Thoracic aorta (tissue), 2 donors: Measurements from ENCODE around the gene ARID3A. TPM values are rescaled to one million over a fixed set of nuclear protein-coding genes. Genes with fewer than 3 reads are reported as not detected.

ENCODE experiments used
- ATAC-seq: fragments of 150-250 bp; one replicate; pipeline ENCODE4 v1.8.0; 2017; ENCODE audit warnings: low read depth; ENCODE audit not compliant: insufficient number of reproducible peaks, low FRiP score
- DNase-seq: peaks from one replicate; pipeline ENCODE4 v3.0.0-alpha.2; 2020; ENCODE audit warnings: low spot score
- H3K27ac ChIP-seq, 2 donors: fragments of 200-600 bp; sonication (generic); 1 replicate in 1 of 2; 2 replicates in 1 of 2; pipeline ENCODE4 v1.5.1; 2016; ENCODE audit warnings: mild to moderate bottlenecking in 2 of 2, moderate library complexity in 2 of 2
- H3K27me3 ChIP-seq: fragments of 200-600 bp; sonication (generic); replicated peaks from 2 replicates; pipeline ENCODE4 v1.6.0; 2016; ENCODE audit warnings: mild to moderate bottlenecking; ENCODE audit not compliant: insufficient read depth
- H3K36me3 ChIP-seq: fragments of 200-600 bp; sonication (generic); one replicate; pipeline ENCODE4 v1.5.1; 2016
- H3K4me1 ChIP-seq, 2 donors: fragments of 200-600 bp; sonication (generic); 1 replicate in 1 of 2; 2 replicates in 1 of 2; pipeline versions ENCODE4 v1.5.1 to v1.6.0; 2016; ENCODE audit warnings: low read depth in 2 of 2, mild to moderate bottlenecking in 1 of 2; ENCODE audit not compliant: control insufficient read depth in 1 of 2
- H3K4me3 ChIP-seq: fragments of 200-600 bp; sonication (generic); 2 replicates; pipeline ENCODE4 v1.5.1; 2016; ENCODE audit warnings: mild to moderate bottlenecking
- H3K9me3 ChIP-seq: fragments of 200-600 bp; sonication (generic); 2 replicates; pipeline ENCODE4 v1.5.1; 2016
- CTCF ChIP-seq: fragments of 200-600 bp; sonication (generic); IDR thresholded peaks from one replicate; pipeline ENCODE4 v1.5.1; 2019; ENCODE audit warnings: antibody characterized with exemption
- total RNA-seq, 2 donors: library from RNA; depleted of rRNA; stranded (reverse); fragments of >200 nt; gene quantifications; one replicate each; pipeline versions ENCODE4 v1.1.0 to v1.2.3, GENCODE V29; 2016

The ARID3A gene
- total RNA-seq, 2 donors from 2014 or later, result 3.3 to 11.2 TPM

- no peak for TF ChIP-seq CTCF
- Histone ChIP-seq H3K27me3 (no peaks in the 10 kb centered on the region), H3K27ac (no peak overlapping the region), H3K9me3 (no peaks in the 10 kb centered on the region), H3K4me3 (no peak overlapping the region), H3K36me3 (peaks cover 14% of the 10 kb centered on the region), H3K4me1 (no peaks in the 10 kb centered on the region)
- ATAC-seq (no peak), DNase-seq (no peak)
Measured at GRCh38 chr19:991174-991931, 65.5 kb downstream of the ARID3A start.

DNA sequence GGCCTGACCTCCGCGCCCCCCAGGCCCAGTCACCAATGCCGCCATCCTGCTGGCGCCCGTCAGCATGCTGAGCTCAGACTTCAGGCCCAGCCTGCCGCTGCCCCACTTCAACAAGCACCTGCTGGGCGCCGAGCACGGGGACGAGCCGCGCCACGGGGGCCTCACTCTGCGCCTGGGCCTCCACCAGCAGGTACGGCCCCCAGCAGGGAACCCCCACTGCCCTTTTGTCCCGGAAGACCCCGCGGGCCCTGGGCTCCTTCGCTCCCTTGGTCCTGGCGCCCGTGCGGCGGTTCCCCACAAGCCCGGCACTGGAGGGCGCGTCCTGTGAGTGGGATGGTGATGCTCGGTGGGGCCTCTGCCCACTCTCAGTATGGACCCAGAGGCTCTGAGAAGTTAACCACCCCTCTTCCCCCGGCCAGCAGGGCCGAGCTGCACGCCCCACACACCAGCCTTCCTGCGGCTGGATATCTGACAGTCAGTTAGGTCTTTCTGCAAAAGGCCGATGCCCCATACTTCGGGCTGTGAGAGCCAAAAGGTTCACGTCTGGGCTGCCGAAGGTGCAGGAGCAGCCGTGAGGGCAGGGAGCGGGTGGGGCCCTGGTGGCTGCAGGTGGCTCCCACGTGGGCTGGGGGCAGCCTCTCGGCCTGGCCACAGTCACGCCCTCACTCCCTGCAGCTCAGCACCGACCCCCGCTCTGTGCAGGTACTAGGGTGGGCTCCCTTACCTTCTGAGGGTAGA lies 66.3 kb downstream of the ARID3A start:
- TF ChIP-seq CTCF, result no peak
- no peak overlapping the region for H3K4me3 ChIP-seq
- peaks cover 14% of the 10 kb centered on the region for H3K36me3 ChIP-seq
- no peak for DNase-seq
- no peak for ATAC-seq
- no peaks in the 10 kb centered on the region for H3K4me1 ChIP-seq
- no peaks in the 10 kb centered on the region for H3K27me3 ChIP-seq
- H3K9me3 ChIP-seq, result no peaks in the 10 kb centered on the region
- H3K27ac ChIP-seq, result no peak overlapping the region

GRCh38 chr19:992670-993055 lies 66.8 kb downstream of the ARID3A start:
- H3K27ac ChIP-seq, result no peak overlapping the region
- DNase-seq, result no peak
- H3K27me3 ChIP-seq, result no peaks in the 10 kb centered on the region
- H3K4me1 ChIP-seq, result no peaks in the 10 kb centered on the region
- H3K4me3 ChIP-seq, result no peak overlapping the region
- H3K36me3 ChIP-seq, result peaks cover 11% of the 10 kb centered on the region
- H3K9me3 ChIP-seq, result no peaks in the 10 kb centered on the region
- no peak for TF ChIP-seq CTCF
- no peak for ATAC-seq

DNA sequence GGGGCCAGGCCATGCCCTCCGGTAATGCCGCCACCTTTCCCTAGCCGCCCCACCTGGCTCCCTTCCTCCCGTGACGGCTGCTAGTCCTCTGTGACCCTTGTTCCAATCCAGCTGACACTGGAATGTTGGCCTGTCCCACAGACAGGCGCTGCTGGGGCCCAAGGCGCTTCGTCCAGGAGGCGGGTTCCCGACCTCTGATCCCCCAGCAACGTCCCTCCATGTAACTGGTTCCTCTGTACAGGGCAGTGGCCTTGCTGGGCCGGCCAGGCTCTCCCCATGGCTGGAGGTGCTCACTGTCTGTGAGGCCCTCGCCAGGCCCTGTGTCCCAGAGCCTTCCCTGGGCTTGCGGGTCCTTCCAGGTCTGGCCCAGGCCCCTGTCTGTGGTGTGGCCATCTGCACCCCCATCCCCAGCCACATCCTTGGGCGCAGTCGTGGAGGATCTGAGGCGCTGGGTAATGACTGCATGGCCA lies 67.6 kb downstream of the ARID3A start:
- TF ChIP-seq CTCF, result no peak
- Histone ChIP-seq H3K4me3 (no peak overlapping the region), H3K27me3 (no peaks in the 10 kb centered on the region), H3K36me3 (peaks cover 11% of the 10 kb centered on the region), H3K9me3 (no peaks in the 10 kb centered on the region), H3K27ac (no peak overlapping the region), H3K4me1 (no peaks in the 10 kb centered on the region)
- DNase-seq (no peak), ATAC-seq (no peak)

DNA sequence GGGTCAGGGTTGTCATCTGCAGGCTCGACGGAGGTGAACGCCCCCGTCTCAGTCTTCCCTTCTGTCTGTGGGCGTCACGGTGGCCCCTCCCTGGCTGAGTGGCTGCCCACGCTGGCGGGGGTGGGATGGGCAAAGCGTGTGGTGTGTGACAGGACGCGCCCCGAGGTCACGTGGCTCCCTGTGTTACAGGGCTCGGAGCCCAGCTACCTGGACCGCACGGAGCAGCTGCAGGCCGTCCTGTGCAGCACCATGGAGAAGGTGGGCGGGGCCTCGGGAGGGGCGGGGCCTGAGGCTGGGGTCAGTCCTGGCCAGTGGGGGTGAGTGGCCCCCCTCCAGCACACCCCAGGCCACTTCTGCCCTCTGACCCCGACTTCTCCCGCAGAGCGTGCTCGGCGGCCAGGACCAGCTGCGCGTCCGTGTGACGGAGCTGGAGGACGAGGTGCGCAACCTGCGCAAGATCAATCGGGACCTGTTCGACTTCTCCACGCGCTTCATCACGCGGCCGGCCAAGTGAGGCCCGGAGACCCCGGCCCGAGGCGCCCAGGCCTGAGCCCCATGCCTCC lies 68.1 kb downstream of the ARID3A start:
- Histone ChIP-seq H3K27me3 (no peaks in the 10 kb centered on the region), H3K4me1 (no peaks in the 10 kb centered on the region), H3K27ac (no peak overlapping the region), H3K36me3 (peaks cover 11% of the 10 kb centered on the region), H3K4me3 (no peak overlapping the region), H3K9me3 (no peaks in the 10 kb centered on the region)
- no peak for TF ChIP-seq CTCF
- DNase-seq (no peak), ATAC-seq (no peak)
